Skeletal muscle satellite cell (primary cell): ENCODE measurements around the gene PTEN. TPM values are rescaled to one million over a fixed set of nuclear protein-coding genes. Genes with fewer than 3 reads are reported as not detected.

Source experiments
- H3K27me3 ChIP-seq: 2 replicates; pipeline ENCODE4 v1.7.0; 2013; ENCODE audit warnings: low read length; ENCODE audit not compliant: control insufficient read depth, insufficient read depth
- H3K36me3 ChIP-seq: 2 replicates; pipeline ENCODE4 v1.7.0; 2013; ENCODE audit warnings: mild to moderate bottlenecking, control low read depth, low read length; ENCODE audit not compliant: insufficient read depth
- H3K4me1 ChIP-seq: 2 replicates; pipeline ENCODE4 v1.7.0; 2013; ENCODE audit warnings: low read length; ENCODE audit not compliant: control insufficient read depth, insufficient read depth
- H3K4me2 ChIP-seq: 2 replicates; pipeline ENCODE4 v1.7.0; 2013; ENCODE audit warnings: mild to moderate bottlenecking, low read length
- H3K4me3 ChIP-seq: 2 replicates; pipeline ENCODE4 v1.7.0; 2013; ENCODE audit warnings: low read length
- H3K9ac ChIP-seq: 2 replicates; pipeline ENCODE4 v1.7.0; 2013; ENCODE audit warnings: mild to moderate bottlenecking, low read depth, low read length, moderate library complexity
- H3K9me3 ChIP-seq: replicated peaks from 2 replicates; pipeline ENCODE4 v1.7.0; 2013; ENCODE audit warnings: mild to moderate bottlenecking, control low read depth, low read length
- small RNA-seq: library from RNA; depleted of rRNA; stranded (forward); fragments of <200 nt; gene quantifications from one replicate; pipeline ENCODE3, GENCODE V24; 2012

Gene PTEN

GRCh38 chr10:88006261-88006660 is 142.8 kb downstream of the PTEN start:
- no peaks in the 10 kb centered on the region for H3K27me3 ChIP-seq
- H3K4me3 ChIP-seq: no peak overlapping the region
- no peaks in the 10 kb centered on the region for H3K4me1 ChIP-seq
- no peaks in the 10 kb centered on the region for H3K36me3 ChIP-seq
- no peak overlapping the region for H3K4me2 ChIP-seq
- H3K9ac ChIP-seq: no peak overlapping the region
- no peaks in the 10 kb centered on the region for H3K9me3 ChIP-seq

- Histone ChIP-seq H3K9me3 (no peaks in the 10 kb centered on the region), H3K9ac (no peak overlapping the region), H3K27me3 (no peaks in the 10 kb centered on the region), H3K36me3 (no peaks in the 10 kb centered on the region), H3K4me1 (no peaks in the 10 kb centered on the region), H3K4me3 (no peak overlapping the region), H3K4me2 (no peak overlapping the region)
These were observed 145.5 kb downstream of the PTEN start for GRCh38 chr10:88008866-88009470.

GRCh38 chr10:88012641-88013040 is 149.2 kb downstream of the PTEN start:
- H3K4me1 ChIP-seq: no peaks in the 10 kb centered on the region
- no peak overlapping the region for H3K4me3 ChIP-seq
- no peak overlapping the region for H3K9ac ChIP-seq
- H3K36me3 ChIP-seq: no peaks in the 10 kb centered on the region
- no peaks in the 10 kb centered on the region for H3K27me3 ChIP-seq
- no peak overlapping the region for H3K4me2 ChIP-seq
- no peaks in the 10 kb centered on the region for H3K9me3 ChIP-seq

DNA sequence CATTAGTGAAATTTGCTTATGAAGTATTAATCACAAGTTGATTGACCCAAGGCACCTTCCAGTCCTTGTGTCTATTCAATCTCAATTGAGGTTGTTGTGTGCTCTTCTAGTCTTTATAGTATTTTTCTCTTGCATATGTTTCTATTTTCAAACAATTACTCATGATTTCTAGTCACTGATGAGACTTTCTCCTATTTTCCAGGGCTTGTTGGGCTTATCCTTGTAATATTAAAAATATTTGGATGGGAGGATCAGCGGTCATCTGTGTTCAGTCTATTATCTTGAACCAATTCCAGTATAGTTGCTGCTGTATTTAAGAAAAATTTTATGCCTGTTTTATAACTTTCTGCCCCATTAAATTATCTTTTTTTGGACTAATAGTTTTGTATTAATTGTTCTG is 154.4 kb downstream of the PTEN start:
- no peaks in the 10 kb centered on the region for H3K4me1 ChIP-seq
- H3K27me3 ChIP-seq: no peaks in the 10 kb centered on the region

GRCh38 chr10:88019753-88020152 is 156.3 kb downstream of the PTEN start:
- Histone ChIP-seq H3K4me1 (no peaks in the 10 kb centered on the region), H3K9ac (no peak overlapping the region), H3K9me3 (no peaks in the 10 kb centered on the region), H3K4me2 (no peak overlapping the region), H3K4me3 (no peak overlapping the region), H3K36me3 (no peaks in the 10 kb centered on the region), H3K27me3 (no peaks in the 10 kb centered on the region)

More for the DNA sequence above, 154.4 kb downstream of the PTEN start:
- Histone ChIP-seq H3K4me2 (no peak overlapping the region), H3K9me3 (no peaks in the 10 kb centered on the region), H3K9ac (no peak overlapping the region), H3K36me3 (no peaks in the 10 kb centered on the region), H3K4me3 (no peak overlapping the region)

Small RNA genes lying within 50 kb of the gene (small RNA-seq; reads per million reads assigned to genes)
- gene RF00284 (not detected), gene RN7SL78P (not detected)
